Gastroesophageal sphincter (tissue), 3 donors: ENCODE measurements around the gene CDH23.

Experiments
- CTCF ChIP-seq, 4 experiments: fragments of 200-600 bp in 2 of 4; fragments of 450-650 bp in 2 of 4; sonication (generic) in 1 of 4; IDR thresholded peaks; one replicate each; pipeline ENCODE4 v1.5.1; 2017 to 2019; ENCODE audit warnings: antibody characterized with exemption in 4 of 4, mild to moderate bottlenecking in 2 of 4, moderate library complexity in 2 of 4
- POLR2A ChIP-seq, 2 donors: fragments of 450-650 bp; IDR thresholded peaks; one replicate each; pipeline ENCODE4 v1.6.1; 2017; ENCODE audit warnings: antibody characterized with exemption in 2 of 2, mild to moderate bottlenecking in 2 of 2, moderate library complexity in 1 of 2
- POLR2AphosphoS5 ChIP-seq: sonication (generic); formaldehyde crosslinking; IDR thresholded peaks from one replicate; pipeline ENCODE4 v1.6.1; 2017; ENCODE audit warnings: antibody characterized with exemption

GRCh38 chr10:71842856-71843686, 446.4 kb downstream of the CDH23 start:
- no peak for TF ChIP-seq CTCF (IDR thresholded peaks at IDR 0.05)
- TF ChIP-seq POLR2A (IDR thresholded peaks at IDR 0.05) = no peak
- TF ChIP-seq POLR2AphosphoS5 = no peak
